ENCODE measurements around the gene AGAP1. TPM values are rescaled to one million over a fixed set of nuclear protein-coding genes. Genes with fewer than 3 reads are reported as not detected.

AGAP1 gene
- total RNA-seq, 1 donor from 2014 or later: 18.3 TPM

- no peaks in the 10 kb centered on the region for H3K4me1 ChIP-seq (ENCODE audit: control insufficient read depth in 3 of 3, insufficient read depth in 3 of 3, low read length in 3 of 3)
- H3K36me3 ChIP-seq (ENCODE audit: control insufficient read depth in 3 of 3, insufficient read depth in 3 of 3, low read length in 3 of 3): no peaks in the 10 kb centered on the region
- H3K4me3 ChIP-seq (ENCODE audit: low read length in 3 of 3): no peak overlapping the region
- no peak overlapping the region for H3K9ac ChIP-seq (ENCODE audit: low read depth in 1 of 3, low read length in 3 of 3)
- peaks cover 15 to 27% (median 21%) of the 10 kb centered on the region in 3 donors for H3K27me3 ChIP-seq (ENCODE audit: control insufficient read depth in 3 of 3, insufficient read depth in 3 of 3, low read length in 3 of 3)
- no peak overlapping the region for H3K27ac ChIP-seq (ENCODE audit: low read depth, low read length)
- H3K9me3 ChIP-seq (ENCODE audit: control insufficient read depth in 3 of 3, low read length in 3 of 3): peaks cover 0 to 3% (median 2%) of the 10 kb centered on the region in 3 donors
Observed at GRCh38 chr2:236156095-236156859, 662.4 kb downstream of the AGAP1 start.

DNA sequence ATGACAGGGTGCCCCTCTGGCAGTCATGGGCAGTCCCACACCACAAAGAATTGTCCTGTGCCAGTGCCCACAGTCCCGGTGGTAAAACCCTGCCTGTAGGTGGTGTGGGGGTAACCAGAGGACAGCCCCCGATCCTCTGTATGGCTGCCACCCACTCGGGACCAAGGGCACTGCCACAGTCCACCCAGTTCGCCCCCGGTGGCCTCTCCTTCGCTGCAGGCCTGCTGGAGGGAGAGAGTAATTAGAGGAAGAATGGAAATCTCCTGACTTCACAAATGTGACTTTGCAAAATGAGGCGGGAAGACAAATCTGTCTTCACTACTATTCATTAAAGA, 663.0 kb downstream of the AGAP1 start:
- Histone ChIP-seq H3K9me3 (ENCODE audit: control insufficient read depth in 3 of 3, low read length in 3 of 3) (peaks cover 0 to 3% (median 2%) of the 10 kb centered on the region in 3 donors), H3K4me3 (ENCODE audit: low read length in 3 of 3) (no peak overlapping the region), H3K9ac (ENCODE audit: low read depth in 1 of 3, low read length in 3 of 3) (no peak overlapping the region), H3K36me3 (ENCODE audit: control insufficient read depth in 3 of 3, insufficient read depth in 3 of 3, low read length in 3 of 3) (no peaks in the 10 kb centered on the region), H3K4me1 (ENCODE audit: control insufficient read depth in 3 of 3, insufficient read depth in 3 of 3, low read length in 3 of 3) (no peaks in the 10 kb centered on the region), H3K27me3 (ENCODE audit: control insufficient read depth in 3 of 3, insufficient read depth in 3 of 3, low read length in 3 of 3) (peaks cover 21 to 32% (median 27%) of the 10 kb centered on the region in 3 donors), H3K27ac (ENCODE audit: low read depth, low read length) (no peak overlapping the region)

- Histone ChIP-seq H3K9ac (ENCODE audit: low read depth in 1 of 3, low read length in 3 of 3) (no peak overlapping the region), H3K4me1 (ENCODE audit: control insufficient read depth in 3 of 3, insufficient read depth in 3 of 3, low read length in 3 of 3) (no peaks in the 10 kb centered on the region), H3K27me3 (ENCODE audit: control insufficient read depth in 3 of 3, insufficient read depth in 3 of 3, low read length in 3 of 3) (peaks cover 26 to 37% (median 32%) of the 10 kb centered on the region in 3 donors), H3K9me3 (ENCODE audit: control insufficient read depth in 3 of 3, low read length in 3 of 3) (peaks cover 0 to 3% (median 2%) of the 10 kb centered on the region in 3 donors), H3K4me3 (ENCODE audit: low read length in 3 of 3) (no peak overlapping the region), H3K27ac (ENCODE audit: low read depth, low read length) (no peak overlapping the region), H3K36me3 (ENCODE audit: control insufficient read depth in 3 of 3, insufficient read depth in 3 of 3, low read length in 3 of 3) (no peaks in the 10 kb centered on the region)
Observed at GRCh38 chr2:236157366-236157765, 663.5 kb downstream of the AGAP1 start.

- Histone ChIP-seq H3K27me3 (ENCODE audit: control insufficient read depth in 3 of 3, insufficient read depth in 3 of 3, low read length in 3 of 3) (peaks cover 32 to 43% (median 37%) of the 10 kb centered on the region in 3 donors), H3K9ac (ENCODE audit: low read depth in 1 of 3, low read length in 3 of 3) (no peak overlapping the region), H3K4me3 (ENCODE audit: low read length in 3 of 3) (no peak overlapping the region), H3K36me3 (ENCODE audit: control insufficient read depth in 3 of 3, insufficient read depth in 3 of 3, low read length in 3 of 3) (no peaks in the 10 kb centered on the region), H3K9me3 (ENCODE audit: control insufficient read depth in 3 of 3, low read length in 3 of 3) (peaks cover 0 to 3% (median 2%) of the 10 kb centered on the region in 3 donors), H3K27ac (ENCODE audit: low read depth, low read length) (no peak overlapping the region), H3K4me1 (ENCODE audit: control insufficient read depth in 3 of 3, insufficient read depth in 3 of 3, low read length in 3 of 3) (no peaks in the 10 kb centered on the region)
Observed at GRCh38 chr2:236157815-236158498, 664.1 kb downstream of the AGAP1 start.

DNA sequence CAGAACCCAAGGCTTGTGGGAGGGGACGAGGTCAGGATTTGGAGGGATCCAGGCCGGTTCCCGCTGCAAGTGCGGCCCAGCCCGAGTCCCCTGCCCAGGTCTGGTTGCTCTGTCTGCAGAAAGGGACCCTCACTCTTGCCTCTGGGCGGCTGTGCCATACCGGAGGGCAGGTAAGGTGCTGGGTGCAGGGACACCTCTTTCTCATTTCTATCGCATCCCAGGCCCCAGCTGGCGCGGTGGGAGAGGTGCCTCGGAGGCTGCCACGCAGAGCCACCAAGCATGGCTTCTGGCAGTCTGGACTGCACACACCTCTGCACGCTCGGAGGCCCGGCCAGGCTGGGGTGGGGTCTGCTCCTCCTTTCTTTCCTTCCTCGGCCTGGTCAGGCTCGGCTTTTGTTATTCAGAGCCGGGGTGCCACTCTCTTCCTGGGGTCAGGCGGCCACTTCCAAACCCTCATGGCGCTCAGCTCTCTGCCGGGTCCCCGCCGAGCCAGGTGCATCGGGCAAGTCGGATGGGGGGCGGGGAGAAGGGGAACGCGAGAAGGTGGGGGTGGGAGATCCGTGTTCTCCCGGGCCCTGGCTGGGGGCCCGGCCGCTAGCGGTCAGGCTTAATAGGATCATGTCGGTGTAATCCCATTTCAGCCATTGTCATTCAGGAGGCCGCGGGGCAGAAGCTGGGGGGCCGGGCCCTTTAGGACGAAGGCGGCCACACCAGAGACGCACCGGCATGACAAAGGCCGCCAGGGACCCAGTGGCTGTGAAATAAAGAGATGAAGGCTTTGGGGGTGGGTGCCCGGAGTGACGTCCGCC, 665.3 kb downstream of the AGAP1 start:
- H3K9me3 ChIP-seq (ENCODE audit: control insufficient read depth in 3 of 3, low read length in 3 of 3): no peaks in the 10 kb centered on the region
- no peak overlapping the region for H3K27ac ChIP-seq (ENCODE audit: low read depth, low read length)
- H3K4me3 ChIP-seq (ENCODE audit: low read length in 3 of 3): no peak overlapping the region
- no peak overlapping the region for H3K9ac ChIP-seq (ENCODE audit: low read depth in 1 of 3, low read length in 3 of 3)
- peaks cover 42 to 55% (median 48%) of the 10 kb centered on the region in 3 donors for H3K27me3 ChIP-seq (ENCODE audit: control insufficient read depth in 3 of 3, insufficient read depth in 3 of 3, low read length in 3 of 3)
- peaks cover under 1 to 4% (median under 1%) of the 10 kb centered on the region in 3 donors for H3K4me1 ChIP-seq (ENCODE audit: control insufficient read depth in 3 of 3, insufficient read depth in 3 of 3, low read length in 3 of 3)
- no peaks in the 10 kb centered on the region for H3K36me3 ChIP-seq (ENCODE audit: control insufficient read depth in 3 of 3, insufficient read depth in 3 of 3, low read length in 3 of 3)

GRCh38 chr2:236159778-236160170, 665.9 kb downstream of the AGAP1 start:
- H3K27ac ChIP-seq (ENCODE audit: low read depth, low read length): no peak overlapping the region
- no peak overlapping the region for H3K4me3 ChIP-seq (ENCODE audit: low read length in 3 of 3)
- H3K36me3 ChIP-seq (ENCODE audit: control insufficient read depth in 3 of 3, insufficient read depth in 3 of 3, low read length in 3 of 3): no peaks in the 10 kb centered on the region
- H3K9ac ChIP-seq (ENCODE audit: low read depth in 1 of 3, low read length in 3 of 3): no peak overlapping the region
- H3K4me1 ChIP-seq (ENCODE audit: control insufficient read depth in 3 of 3, insufficient read depth in 3 of 3, low read length in 3 of 3): peaks cover 7 to 9% (median 7%) of the 10 kb centered on the region in 3 donors
- peaks cover 48 to 61% (median 54%) of the 10 kb centered on the region in 3 donors for H3K27me3 ChIP-seq (ENCODE audit: control insufficient read depth in 3 of 3, insufficient read depth in 3 of 3, low read length in 3 of 3)
- no peaks in the 10 kb centered on the region for H3K9me3 ChIP-seq (ENCODE audit: control insufficient read depth in 3 of 3, low read length in 3 of 3)

DNA sequence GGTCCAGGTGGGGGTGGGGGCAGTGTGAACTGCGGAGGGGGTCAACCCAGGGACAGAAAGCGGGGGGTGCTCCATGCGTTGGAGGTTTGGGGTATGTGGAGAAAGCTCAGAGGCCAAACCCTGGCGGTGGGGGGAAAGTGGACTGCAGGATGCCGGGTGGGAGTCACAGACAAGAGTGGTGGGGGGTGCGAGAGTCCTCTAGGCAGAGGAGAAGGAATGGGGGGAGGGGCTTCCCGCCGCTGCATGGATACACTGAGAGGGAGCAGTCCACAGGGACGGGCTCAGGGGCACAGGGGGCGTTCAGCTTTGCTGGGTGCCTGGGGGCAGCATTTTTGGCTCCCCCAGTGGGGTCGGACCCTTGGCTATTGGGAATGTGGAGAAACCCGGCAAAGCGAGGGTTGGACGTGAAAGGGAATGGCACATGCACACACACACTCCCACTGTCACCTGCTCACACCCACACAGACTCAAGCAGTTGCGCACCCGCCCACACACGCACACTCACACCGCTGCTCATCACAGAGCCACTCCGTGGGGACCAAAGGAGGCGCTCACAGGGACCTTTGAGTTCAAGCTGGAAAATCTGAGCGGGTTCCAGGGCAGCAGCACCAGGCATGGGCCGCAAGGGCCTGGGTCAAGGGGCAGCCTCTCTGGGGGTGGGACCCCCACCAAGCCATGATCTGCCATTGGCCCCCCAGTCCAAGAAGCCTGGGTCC, 666.7 kb downstream of the AGAP1 start:
- peaks cover 9 to 11% (median 10%) of the 10 kb centered on the region in 3 donors for H3K4me1 ChIP-seq (ENCODE audit: control insufficient read depth in 3 of 3, insufficient read depth in 3 of 3, low read length in 3 of 3)
- no peak overlapping the region for H3K4me3 ChIP-seq (ENCODE audit: low read length in 3 of 3)
- H3K9ac ChIP-seq (ENCODE audit: low read depth in 1 of 3, low read length in 3 of 3): no peak overlapping the region
- no peaks in the 10 kb centered on the region for H3K9me3 ChIP-seq (ENCODE audit: control insufficient read depth in 3 of 3, low read length in 3 of 3)
- H3K36me3 ChIP-seq (ENCODE audit: control insufficient read depth in 3 of 3, insufficient read depth in 3 of 3, low read length in 3 of 3): no peaks in the 10 kb centered on the region
- no peak overlapping the region for H3K27ac ChIP-seq (ENCODE audit: low read depth, low read length)
- peaks cover 55 to 69% (median 61%) of the 10 kb centered on the region in 3 donors for H3K27me3 ChIP-seq (ENCODE audit: control insufficient read depth in 3 of 3, insufficient read depth in 3 of 3, low read length in 3 of 3)

DNA sequence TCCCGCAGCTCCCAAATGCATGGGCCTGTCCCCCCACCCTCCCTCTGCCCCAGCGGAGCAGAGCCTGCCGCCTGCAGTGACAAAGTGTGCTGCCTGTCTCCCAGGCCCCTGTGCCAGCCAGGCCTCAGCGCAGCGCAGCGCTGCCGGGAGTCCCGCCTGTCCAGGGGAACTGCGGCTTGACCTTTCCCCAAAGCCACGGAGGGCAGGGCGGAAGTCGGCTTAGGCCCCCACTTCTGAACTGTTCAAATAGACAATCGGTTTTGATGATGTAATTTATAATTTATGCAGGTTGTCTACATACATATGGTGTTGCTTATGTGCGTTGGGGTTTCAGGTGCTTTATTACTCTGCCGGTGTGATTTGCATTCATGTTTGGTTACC, 667.2 kb downstream of the AGAP1 start:
- no peak overlapping the region for H3K4me3 ChIP-seq (ENCODE audit: low read length in 3 of 3)
- H3K27ac ChIP-seq (ENCODE audit: low read depth, low read length): no peak overlapping the region
- no peaks in the 10 kb centered on the region for H3K36me3 ChIP-seq (ENCODE audit: control insufficient read depth in 3 of 3, insufficient read depth in 3 of 3, low read length in 3 of 3)
- H3K9me3 ChIP-seq (ENCODE audit: control insufficient read depth in 3 of 3, low read length in 3 of 3): no peaks in the 10 kb centered on the region
- H3K4me1 ChIP-seq (ENCODE audit: control insufficient read depth in 3 of 3, insufficient read depth in 3 of 3, low read length in 3 of 3): peaks cover 10 to 13% (median 11%) of the 10 kb centered on the region in 3 donors
- no peak overlapping the region for H3K9ac ChIP-seq (ENCODE audit: low read depth in 1 of 3, low read length in 3 of 3)
- H3K27me3 ChIP-seq (ENCODE audit: control insufficient read depth in 3 of 3, insufficient read depth in 3 of 3, low read length in 3 of 3): peaks cover 61 to 74% (median 66%) of the 10 kb centered on the region in 3 donors

DNA sequence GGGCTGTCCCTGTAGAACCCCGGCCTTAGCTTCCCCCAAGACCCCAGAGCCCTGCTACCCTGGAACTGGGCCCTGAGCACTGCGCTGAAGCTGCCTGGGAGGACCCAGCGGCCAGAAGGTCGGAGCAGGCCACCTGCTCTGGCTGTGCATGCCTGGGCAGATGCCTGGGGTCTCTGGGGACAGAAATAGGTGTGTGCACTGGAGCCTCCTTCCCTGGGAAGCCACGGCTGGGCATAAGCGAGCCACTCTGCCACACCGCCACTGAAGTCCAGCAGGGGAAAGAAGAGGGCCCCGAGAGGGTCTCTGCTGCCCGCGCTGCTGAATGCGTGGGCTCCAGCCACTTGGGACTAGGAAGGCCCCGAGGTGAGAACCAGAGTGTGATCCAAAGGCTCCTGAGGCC, 667.7 kb downstream of the AGAP1 start:
- Histone ChIP-seq H3K4me1 (ENCODE audit: control insufficient read depth in 3 of 3, insufficient read depth in 3 of 3, low read length in 3 of 3) (peaks cover 11 to 17% (median 13%) of the 10 kb centered on the region in 3 donors), H3K4me3 (ENCODE audit: low read length in 3 of 3) (no peak overlapping the region), H3K36me3 (ENCODE audit: control insufficient read depth in 3 of 3, insufficient read depth in 3 of 3, low read length in 3 of 3) (no peaks in the 10 kb centered on the region), H3K27me3 (ENCODE audit: control insufficient read depth in 3 of 3, insufficient read depth in 3 of 3, low read length in 3 of 3) (peaks cover 65 to 79% (median 68%) of the 10 kb centered on the region in 3 donors), H3K27ac (ENCODE audit: low read depth, low read length) (no peak overlapping the region), H3K9ac (ENCODE audit: low read depth in 1 of 3, low read length in 3 of 3) (no peak overlapping the region), H3K9me3 (ENCODE audit: control insufficient read depth in 3 of 3, low read length in 3 of 3) (no peaks in the 10 kb centered on the region)

Data from skeletal muscle tissue (tissue), 4 donors.